Esophagus muscularis mucosa (tissue), 3 donors: Measurements from ENCODE around the gene N4BP3.

Experiments used
- CTCF ChIP-seq, 3 experiments: fragments of 200-600 bp in 2 of 3; fragments of 450-650 bp in 1 of 3; sonication (generic) in 2 of 3; IDR thresholded peaks; one replicate each; pipeline ENCODE4 v1.5.1; 2017 to 2019; ENCODE audit warnings: antibody characterized with exemption in 3 of 3, mild to moderate bottlenecking in 2 of 3, moderate library complexity in 1 of 3
- POLR2A ChIP-seq: fragments of 450-650 bp; IDR thresholded peaks from one replicate; pipeline ENCODE4 v1.6.1; 2017; ENCODE audit warnings: antibody characterized with exemption, moderate library complexity, mild to moderate bottlenecking, low read depth

DNA sequence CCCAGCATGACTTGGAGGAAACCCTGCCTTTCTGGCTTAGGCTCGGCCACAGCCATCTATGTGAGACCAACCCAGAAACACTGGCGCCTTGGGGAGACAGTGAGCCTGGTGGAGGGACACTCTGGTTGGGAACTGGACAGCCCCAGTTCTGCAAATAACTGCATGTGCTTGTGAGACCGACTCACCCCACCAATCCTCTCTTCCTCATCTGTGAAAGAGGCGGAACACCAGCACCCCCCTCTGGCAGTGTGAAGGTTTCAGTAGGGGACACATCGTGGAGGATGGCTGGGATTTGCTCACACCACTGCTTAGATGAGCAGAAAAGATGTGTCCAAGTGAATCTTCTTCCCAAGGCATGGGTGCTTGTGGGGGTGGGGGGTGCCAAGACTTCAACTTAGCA is 43.4 kb upstream of the N4BP3 start:
- no peak for TF ChIP-seq POLR2A
- TF ChIP-seq CTCF (IDR thresholded peaks at IDR 0.05), result no peak
